PFSK-1 (cell line): ENCODE results near the gene ATP5F1D.

Source experiments
- POLR2AphosphoS5 ChIP-seq: IDR thresholded peaks from 2 replicates; pipeline ENCODE4 v1.6.1; 2012; ENCODE audit warnings: low read depth, mild to moderate bottlenecking, control low read depth, low read length, moderate library complexity
- REST ChIP-seq, 2 experiments: IDR thresholded peaks; 2 replicates each; pipeline versions ENCODE4 v1.6.1 to v1.8.0; 2011 to 2012; ENCODE audit warnings: low read depth in 2 of 2, low read length in 2 of 2, control low read depth in 1 of 2, inconsistent platforms in 1 of 2, mild to moderate bottlenecking in 1 of 2, moderate library complexity in 1 of 2; ENCODE audit not compliant: insufficient read depth in 1 of 2
- SIN3A ChIP-seq: IDR thresholded peaks from 2 replicates; pipeline ENCODE4 v1.6.1; 2012; ENCODE audit warnings: mild to moderate bottlenecking, low read length, moderate library complexity, borderline replicate concordance; ENCODE audit not compliant: insufficient read depth
- TAF1 ChIP-seq: IDR thresholded peaks from 2 replicates; pipeline ENCODE4 v1.6.1; 2012; ENCODE audit warnings: low read length, control low read depth, borderline replicate concordance; ENCODE audit not compliant: insufficient read depth

GRCh38 chr19:1230783-1231489, 10.6 kb upstream of the ATP5F1D start:
- TF ChIP-seq SIN3A: no peak
- TF ChIP-seq TAF1: no peak
- TF ChIP-seq REST (IDR thresholded peaks at IDR 0.05; ENCODE audit: insufficient read depth in 1 of 2, low read depth in 2 of 2, low read length in 2 of 2): no peak
- no peak for TF ChIP-seq POLR2AphosphoS5
